Fibroblast of the conjunctiva (primary cell): ENCODE results near the gene GPR55.

Source experiments
- DNase-seq: peaks from one replicate; pipeline ENCODE4 v3.0.0-alpha.2; 2010; ENCODE audit warnings: low read depth

Gene GPR55

GRCh38 chr2:230879271-230879882 is 45.7 kb downstream of the GPR55 start:
- DNase-seq, result no peak

GRCh38 chr2:230878599-230879188 is 46.3 kb downstream of the GPR55 start:
- no peak for DNase-seq

DNA sequence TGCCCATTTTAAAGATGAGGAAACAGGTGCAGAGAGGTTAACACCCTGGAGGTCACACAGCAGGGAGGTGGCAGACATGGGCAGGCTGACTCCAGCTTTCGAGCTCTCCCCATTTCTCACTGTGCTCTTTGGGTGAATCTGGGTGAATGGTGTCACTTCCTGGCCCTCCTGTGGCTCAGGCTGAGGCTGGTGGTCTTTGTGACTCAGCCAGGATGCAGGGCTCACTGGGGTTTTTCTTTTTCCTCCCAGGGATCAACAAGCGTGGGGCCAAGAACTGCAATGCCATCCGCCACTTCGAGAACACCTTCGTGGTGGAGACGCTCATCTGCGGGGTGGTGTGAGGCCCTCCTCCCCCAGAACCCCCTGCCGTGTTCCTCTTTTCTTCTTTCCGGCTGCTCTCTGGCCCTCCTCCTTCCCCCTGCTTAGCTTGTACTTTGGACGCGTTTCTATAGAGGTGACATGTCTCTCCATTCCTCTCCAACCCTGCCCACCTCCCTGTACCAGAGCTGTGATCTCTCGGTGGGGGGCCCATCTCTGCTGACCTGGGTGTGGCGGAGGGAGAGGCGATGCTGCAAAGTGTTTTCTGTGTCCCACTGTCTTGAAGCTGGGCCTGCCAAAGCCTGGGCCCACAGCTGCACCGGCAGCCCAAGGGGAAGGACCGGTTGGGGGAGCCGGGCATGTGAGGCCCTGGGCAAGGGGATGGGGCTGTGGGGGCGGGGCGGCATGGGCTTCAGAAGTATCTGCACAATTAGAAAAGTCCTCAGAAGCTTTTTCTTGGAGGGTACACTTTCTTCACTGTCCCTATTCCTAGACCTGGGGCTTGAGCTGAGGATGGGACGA is 47.1 kb downstream of the GPR55 start:
- no peak for DNase-seq

GRCh38 chr2:230877116-230877758 is 47.8 kb downstream of the GPR55 start:
- no peak for DNase-seq

- DNase-seq, result no peak
These were observed 49.4 kb downstream of the GPR55 start for GRCh38 chr2:230875347-230876315.

- DNase-seq, result no peak
These were observed 50.2 kb downstream of the GPR55 start for GRCh38 chr2:230874876-230875275.

DNA sequence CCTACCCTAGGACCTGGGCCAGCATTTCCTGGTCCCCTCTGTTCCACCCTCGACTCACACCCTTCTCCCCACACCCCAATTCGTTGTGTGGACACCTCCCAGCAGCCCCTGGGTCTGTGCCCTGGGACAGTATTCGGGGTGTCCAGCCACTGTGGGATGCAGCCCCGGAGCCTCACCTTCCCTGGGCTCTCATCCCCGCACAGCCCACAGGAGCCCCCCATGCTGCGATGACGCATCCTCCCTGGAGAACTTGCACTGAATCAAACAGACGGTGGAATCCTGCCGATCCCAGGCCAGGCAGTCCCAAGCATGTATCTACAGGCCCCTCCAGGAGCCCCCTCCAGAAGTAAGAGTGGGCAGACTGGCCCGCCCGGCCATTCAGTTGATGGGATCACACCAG is 50.6 kb downstream of the GPR55 start:
- no peak for DNase-seq

DNA sequence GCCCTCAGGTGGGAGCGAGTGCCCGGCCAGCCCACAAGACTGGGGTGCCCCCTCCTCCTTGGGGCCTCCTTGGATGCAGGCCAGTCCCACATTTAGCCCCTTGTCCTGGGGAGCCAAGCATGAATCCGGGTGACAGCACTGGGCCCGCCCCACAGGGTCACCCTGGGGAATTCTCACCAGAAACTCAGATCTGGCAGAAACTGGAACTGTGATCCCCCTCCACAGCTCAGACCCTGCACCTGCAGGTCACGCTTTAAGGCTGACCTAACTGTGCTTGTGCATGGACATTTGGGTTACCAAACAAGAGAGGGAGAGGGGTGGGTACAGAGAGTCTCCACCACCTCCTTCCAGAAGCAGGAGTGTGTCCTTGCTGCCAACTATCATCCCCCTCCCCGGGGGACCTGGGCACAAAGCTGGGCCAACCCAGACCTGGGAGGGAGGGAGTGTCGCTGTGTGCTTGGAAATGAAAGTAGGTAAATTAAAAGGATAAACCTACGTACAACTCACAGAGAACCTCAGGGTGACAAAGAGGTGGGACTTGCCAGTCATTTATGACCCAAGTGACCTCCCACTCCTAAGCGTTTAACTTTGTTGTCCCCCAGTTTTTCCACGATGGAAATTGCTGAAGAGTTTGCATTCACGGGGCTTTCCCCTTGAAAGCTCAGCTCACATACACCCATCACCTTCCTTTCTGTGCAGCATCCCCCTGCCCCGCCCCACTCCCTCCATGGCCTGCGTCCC is 51.2 kb downstream of the GPR55 start:
- DNase-seq, result no peak

DNA sequence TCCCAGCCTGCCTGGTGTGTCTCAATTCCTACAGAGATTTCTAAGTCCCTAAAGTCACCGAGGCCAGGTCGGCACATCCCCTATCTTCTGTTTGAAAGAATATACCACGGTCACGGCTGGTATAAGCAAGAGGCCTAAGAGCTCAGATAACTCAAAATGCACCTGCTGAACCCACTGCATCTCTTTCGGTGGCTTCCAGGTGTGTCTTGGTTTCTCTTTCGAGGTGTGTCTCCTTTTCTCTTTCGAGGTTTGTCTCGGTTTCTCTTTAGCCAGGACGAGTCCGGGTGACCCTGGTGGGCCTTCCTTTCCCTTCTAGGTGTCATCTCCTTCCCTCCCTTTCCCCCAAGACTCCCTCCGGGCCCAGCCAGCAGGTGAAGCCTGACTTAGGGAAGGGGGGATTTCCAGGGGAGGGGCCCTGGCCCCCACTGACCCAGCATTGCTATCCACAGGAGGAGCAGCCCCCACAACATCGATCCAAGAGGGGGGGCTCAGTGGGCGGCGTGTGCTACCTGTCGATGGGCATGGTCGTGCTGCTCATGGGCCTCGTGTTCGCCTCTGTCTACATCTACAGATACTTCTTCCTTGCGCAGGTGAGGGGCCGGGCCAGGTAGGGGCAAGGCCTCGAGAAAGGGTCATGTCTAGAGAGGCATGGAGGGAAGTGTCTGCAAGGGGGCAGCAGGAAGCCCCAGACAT is 51.9 kb downstream of the GPR55 start:
- DNase-seq, result no peak

- no peak for DNase-seq
These were observed 52.7 kb downstream of the GPR55 start for GRCh38 chr2:230872151-230872967.

- no peak for DNase-seq
These were observed 53.5 kb downstream of the GPR55 start for GRCh38 chr2:230871361-230872150.

DNA sequence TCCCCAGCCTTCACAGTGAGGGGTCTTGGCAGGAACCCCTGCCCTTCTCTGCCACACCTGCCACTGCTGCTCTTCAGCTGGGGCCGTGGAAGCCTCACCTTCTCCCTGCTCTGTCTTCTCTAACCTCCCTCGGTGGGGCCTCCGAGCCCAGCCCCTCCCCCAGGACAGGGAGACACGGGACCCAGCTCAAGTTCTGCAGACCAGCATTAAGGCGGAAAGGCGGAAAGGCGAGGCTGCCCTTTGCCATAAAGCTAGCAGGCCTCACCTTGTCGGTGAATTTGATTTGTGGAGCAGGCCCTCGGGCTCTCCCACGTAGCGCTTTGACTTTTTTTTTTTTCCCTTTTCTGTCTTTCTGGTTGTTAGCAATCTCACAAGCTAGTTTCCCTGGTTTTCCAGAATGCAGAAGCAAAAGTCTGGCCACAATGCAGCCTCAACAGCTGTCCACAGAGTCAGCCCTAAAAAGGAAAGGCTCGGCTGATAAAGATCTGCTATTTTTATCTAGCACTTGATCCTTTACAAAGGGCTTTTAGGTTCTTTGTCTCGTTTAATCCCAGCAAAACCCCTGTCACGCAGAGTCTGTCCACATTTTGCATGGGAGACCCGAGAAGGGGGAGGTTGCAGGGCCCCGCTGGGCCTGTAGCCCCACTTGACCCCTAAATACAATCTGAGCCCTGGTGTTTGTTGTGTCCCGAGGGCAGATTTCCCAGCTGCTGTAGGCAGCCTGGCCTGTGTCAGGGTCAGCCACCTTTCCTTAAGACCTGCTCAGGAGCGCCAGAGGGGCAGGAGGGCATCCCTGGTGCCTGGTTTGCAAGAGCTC is 54.3 kb downstream of the GPR55 start:
- no peak for DNase-seq

GRCh38 chr2:230869914-230870543 is 55.0 kb downstream of the GPR55 start:
- no peak for DNase-seq

- no peak for DNase-seq
These were observed 55.8 kb downstream of the GPR55 start for GRCh38 chr2:230868947-230869913.

- DNase-seq, result no peak
These were observed 56.7 kb downstream of the GPR55 start for GRCh38 chr2:230868161-230868946.
